Measurements from ENCODE around the gene RADX.

The RADX gene

GRCh38 chrX:106684207-106684606, 72.4 kb downstream of the RADX start:
- DNase-seq (ENCODE audit: low spot score), result no peak

GRCh38 chrX:106692425-106693065, 80.8 kb downstream of the RADX start:
- DNase-seq (ENCODE audit: low spot score), result no peak

- DNase-seq (ENCODE audit: low spot score), result no peak
Measured at GRCh38 chrX:106696502-106696901, 84.7 kb downstream of the RADX start.

- peak; percentile 14 for DNase-seq (ENCODE audit: low spot score)
Measured at GRCh38 chrX:106698693-106699092, 86.9 kb downstream of the RADX start.

DNA sequence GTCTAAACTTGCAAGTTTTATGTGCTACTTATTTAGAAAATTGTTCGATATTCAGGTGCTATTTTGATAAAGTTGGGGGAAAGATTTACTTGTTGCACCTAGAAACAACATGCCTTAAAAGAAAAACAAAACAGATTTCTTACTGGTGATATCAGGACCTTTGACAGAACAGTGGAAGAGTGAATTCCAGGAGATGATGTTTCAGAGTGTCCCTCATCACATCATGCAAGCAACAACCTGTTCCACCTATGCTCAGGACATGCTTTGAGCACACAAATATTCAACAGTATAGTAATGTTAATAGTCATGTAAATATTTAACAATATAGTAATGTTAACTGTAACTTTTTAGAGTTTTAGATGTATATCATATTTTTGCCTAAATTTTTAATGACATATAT, 90.9 kb downstream of the RADX start:
- no peak for DNase-seq (ENCODE audit: low spot score)

- no peak for DNase-seq (ENCODE audit: low spot score)
Measured at GRCh38 chrX:106706466-106706865, 94.7 kb downstream of the RADX start.

- peak; percentile 52 for DNase-seq (ENCODE audit: low spot score)
Measured at GRCh38 chrX:106707771-106708454, 96.1 kb downstream of the RADX start.

DNA sequence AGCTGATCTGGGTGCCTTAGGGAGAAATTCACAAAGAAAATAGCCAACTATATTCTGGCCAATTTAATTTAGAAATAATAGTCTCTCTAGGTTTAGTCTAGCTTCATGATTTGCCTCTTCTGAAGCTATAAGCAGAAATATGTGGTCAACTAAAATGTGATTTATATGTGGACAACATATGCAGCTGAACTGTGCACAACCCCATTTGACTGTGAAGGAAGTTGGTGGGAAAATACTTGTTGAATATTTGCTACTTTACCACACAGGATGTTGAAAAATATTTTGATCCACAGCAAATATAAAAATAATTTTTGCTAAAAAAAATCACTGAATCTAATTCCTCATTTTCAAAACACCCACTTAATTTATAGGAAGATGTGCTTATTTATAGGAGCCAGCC, 99.0 kb downstream of the RADX start:
- no peak for DNase-seq (ENCODE audit: low spot score)

DNA sequence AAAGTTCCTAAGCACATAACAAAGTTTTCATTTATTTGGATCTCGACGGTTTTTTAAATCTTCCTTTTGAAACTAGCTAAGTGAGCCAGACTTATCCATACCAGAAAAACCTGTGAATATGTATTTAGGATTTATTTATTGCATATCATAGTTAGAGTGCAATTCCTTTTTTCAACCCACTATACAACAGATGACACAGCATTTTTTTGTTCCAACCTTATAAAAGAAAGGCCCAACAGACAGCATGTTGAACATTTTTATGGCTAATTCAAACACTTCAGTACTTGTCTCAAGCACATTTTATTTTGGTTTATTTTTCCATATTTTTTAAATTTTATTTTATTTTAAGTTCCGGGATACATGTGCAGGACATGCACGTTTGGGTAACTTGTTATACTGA, 99.6 kb downstream of the RADX start:
- DNase-seq (ENCODE audit: low spot score), result no peak

DNA sequence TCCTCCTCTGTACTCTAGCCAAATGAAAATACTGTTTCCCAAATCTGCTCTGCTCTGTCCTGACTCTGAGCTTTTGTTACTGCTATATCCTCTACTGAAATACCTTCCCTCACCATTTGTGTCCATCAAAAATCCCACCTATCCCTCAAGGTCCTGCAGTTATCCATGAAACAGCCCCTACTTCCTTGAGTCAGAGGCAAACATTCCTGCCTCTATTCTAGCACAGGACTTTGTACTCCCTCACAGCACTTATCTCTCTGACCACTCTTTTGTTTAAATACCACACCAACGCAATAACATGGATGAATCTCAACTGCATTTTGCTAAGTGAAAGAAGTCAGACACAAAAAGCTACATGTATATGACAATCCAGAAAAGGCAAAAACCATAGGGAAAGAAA, 104.2 kb downstream of the RADX start:
- no peak for DNase-seq (ENCODE audit: low spot score)

DNA sequence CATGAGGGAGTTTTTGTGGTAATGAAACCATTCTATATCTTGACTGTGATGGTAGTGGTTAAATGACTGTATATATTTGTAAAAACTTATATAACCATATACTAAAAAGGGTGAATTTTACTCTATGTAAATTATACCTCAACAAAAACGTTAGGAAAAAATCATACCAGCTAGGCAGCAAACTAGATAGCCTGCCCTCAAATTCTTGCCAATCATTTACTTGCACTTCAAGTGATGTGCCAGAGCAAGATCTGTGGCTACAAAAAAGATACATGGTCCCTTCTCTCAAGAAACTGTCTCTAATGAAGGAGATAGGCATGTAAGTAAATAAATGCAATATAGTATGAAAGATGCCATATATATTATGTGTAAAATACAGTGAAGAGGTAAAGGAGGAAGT, 104.7 kb downstream of the RADX start:
- no peak for DNase-seq (ENCODE audit: low spot score)

DNA sequence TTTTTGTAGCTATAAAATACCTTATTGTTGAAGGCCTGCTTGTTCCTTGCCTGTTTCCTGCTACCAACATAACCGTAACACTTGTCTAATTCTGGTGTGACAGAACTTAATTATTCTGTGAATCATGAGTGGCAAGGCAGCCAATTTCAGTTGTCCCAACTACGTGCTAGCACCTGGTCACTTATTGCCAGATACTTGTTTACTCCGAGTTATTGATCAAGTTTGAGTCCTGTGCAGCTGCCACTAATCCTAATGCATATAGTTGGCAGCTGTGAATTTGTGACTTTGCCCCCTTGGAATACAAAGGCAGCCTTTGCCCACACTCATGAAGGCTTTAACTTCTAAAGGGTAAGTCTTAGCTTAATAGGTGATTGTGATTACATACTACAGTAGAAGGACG, 106.9 kb downstream of the RADX start:
- DNase-seq (ENCODE audit: low spot score), result no peak

- DNase-seq (ENCODE audit: low spot score), result no peak
Measured at GRCh38 chrX:106725931-106726330, 114.2 kb downstream of the RADX start.

DNA sequence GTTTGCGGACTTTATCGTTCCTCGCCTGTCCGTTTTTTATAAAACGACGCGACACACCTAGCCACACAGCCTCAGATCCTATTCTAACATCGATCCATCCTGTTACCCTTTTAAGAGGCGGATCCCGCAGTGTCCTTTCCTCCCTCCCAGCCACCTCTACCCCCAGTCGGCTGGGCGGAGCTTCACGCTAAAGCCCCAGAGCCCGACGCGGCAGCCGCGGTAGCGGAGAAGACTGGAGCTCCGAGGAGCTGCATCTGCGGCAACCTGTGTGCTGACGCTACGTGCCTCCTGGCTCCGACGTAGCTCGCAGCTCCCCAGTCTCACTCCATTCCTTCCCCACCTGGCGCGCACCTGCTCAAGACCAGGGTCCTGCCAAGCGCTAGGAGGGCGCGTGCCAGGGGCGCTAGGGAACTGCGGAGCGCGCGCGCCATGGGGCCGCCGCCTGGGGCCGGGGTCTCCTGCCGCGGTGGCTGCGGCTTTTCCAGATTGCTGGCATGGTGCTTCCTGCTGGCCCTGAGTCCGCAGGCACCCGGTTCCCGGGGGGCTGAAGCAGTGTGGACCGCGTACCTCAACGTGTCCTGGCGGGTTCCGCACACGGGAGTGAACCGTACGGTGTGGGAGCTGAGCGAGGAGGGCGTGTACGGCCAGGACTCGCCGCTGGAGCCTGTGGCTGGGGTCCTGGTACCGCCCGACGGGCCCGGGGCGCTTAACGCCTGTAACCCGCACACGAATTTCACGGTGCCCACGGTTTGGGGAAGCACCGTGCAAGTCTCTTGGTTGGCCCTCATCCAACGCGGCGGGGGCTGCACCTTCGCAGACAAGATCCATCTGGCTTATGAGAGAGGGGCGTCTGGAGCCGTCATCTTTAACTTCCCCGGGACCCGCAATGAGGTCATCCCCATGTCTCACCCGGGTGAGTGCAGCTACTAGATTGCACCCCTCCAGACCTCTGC, 115.0 kb downstream of the RADX start, which contains the start of gene RNF128:
TSS of gene RNF128 (plus strand) at position 217 of the 953 bp plus-strand sequence. CDS start at position 430, 213 bp downstream.
- DNase-seq (ENCODE audit: low spot score), result peak; percentile 38

DNA sequence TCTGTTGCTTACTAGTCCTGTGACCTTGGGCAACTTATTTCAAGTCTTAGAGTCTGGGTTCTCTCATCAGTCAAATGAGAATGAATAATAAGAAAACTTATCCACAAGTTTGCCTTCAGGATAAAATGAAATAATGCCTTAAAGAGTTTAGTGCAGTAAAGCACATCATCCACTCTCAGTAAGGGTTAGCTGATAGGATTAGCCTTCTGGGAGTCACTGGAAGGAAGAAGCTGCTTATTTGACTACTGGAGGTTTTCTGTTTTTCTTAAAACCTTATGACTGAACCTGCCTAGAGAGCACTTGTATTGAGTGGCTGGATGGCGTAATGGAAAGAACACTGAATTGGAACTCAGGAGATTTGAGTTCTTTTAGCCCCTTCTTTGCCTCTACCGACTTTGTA, 116.6 kb downstream of the RADX start:
- no peak for DNase-seq (ENCODE audit: low spot score)

Data from hepatic stellate cell (primary cell).